ENCODE results near the gene TSPAN10. TPM values are rescaled to one million over a fixed set of nuclear protein-coding genes. Genes with fewer than 3 reads are reported as not detected.

Gene TSPAN10
- total and polyA plus RNA-seq, 2 of the 4 experiments (the other 2 are of a cell fraction), result 1.4 to 4.5 TPM

DNA sequence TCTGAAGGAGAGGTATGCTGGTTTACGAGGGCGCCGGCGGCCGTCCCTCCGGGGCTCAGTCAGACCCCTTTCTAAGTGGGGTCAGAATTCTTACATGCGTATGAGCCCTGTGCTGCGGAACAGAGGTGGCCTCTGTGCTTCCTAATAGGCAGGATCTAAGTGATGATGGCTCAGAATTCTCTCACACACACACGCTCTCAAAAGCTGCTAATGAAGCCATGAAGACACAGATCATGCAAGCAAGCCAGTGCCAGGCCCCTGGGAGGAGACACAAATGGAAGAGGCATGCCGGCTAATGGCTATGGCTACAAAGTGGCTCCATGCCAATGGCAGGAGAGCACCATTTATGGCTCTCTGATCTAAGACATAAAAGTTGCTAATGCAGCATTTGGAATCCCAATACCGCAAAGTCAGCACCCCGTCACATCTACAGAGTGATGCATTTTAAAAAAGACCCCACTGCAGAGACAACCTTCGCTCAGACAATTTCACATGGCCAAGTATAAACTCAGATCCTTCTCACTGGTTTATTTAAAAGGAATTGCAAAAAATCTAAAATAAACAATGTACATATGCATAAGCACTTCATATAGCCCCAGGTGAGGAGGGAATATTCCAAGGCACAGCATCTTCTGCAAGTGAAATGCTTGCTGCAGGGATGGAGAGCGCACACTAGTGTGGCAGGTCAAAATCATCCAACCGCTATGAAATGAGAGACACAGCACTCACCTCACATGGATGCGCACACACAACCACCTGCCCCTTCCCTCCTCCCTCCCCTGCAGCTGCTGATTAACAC is 24.6 kb upstream of the TSPAN10 start (continued):
- TF ChIP-seq, protein P1, sequence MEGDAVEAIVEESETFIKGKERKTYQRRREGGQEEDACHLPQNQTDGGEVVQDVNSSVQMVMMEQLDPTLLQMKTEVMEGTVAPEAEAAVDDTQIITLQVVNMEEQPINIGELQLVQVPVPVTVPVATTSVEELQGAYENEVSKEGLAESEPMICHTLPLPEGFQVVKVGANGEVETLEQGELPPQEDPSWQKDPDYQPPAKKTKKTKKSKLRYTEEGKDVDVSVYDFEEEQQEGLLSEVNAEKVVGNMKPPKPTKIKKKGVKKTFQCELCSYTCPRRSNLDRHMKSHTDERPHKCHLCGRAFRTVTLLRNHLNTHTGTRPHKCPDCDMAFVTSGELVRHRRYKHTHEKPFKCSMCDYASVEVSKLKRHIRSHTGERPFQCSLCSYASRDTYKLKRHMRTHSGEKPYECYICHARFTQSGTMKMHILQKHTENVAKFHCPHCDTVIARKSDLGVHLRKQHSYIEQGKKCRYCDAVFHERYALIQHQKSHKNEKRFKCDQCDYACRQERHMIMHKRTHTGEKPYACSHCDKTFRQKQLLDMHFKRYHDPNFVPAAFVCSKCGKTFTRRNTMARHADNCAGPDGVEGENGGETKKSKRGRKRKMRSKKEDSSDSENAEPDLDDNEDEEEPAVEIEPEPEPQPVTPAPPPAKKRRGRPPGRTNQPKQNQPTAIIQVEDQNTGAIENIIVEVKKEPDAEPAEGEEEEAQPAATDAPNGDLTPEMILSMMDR (conservative IDR thresholded peaks at IDR 0.05; ENCODE audit: low read depth, low read length), result no peak

DNA sequence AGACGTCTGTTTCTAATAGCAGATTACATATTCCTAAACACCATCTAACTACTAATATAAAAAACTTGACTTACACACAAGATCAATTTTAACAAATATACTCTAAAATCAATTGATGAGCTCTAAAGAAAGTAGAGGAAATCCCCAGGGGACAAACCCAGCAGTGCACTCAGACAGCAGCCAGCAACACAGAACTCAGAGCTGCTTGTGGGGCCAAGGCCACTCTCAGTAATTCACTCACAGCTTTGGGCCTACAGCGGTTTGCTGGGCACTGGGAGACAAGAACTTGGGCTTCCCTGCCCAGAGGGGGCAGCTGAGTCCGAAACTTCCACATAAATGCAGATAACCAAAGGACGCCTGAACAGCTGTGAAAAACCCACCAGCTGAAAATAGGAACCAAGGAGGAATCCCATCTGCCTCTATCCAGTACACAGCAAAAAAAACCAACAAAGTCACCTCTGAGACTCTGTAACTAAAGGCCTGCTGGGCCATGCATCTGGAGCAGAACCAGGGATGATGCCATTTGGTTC is 21.5 kb upstream of the TSPAN10 start:
- ChIA-PET POLR2A (ENCODE audit: unreplicated experiment) (interaction anchor here (0.6 kb wide), 1 partner anchor 87 kb away, joined by 9 read pairs; no protein-coding TSS in a partner anchor), CTCF (no interaction called here)
- peaks cover 48% of the 10 kb centered on the region for H4K20me1 ChIP-seq (ENCODE audit: insufficient read depth, low read length)
- H3K4me1 ChIP-seq (ENCODE audit: control insufficient read depth, insufficient read depth, low read length), result peaks cover 4% of the 10 kb centered on the region
- H2BK5ac ChIP-seq (ENCODE audit: low read depth, low read length, poor library complexity, severe bottlenecking), result no peak overlapping the region
- TF ChIP-seq MAZ (IDR thresholded peaks at IDR 0.05; ENCODE audit: borderline replicate concordance, low read depth, low read length) (no peak), CHD1 (IDR thresholded peaks at IDR 0.05; ENCODE audit: low read depth, low read length) (no peak), RAD21 (IDR thresholded peaks at IDR 0.05; ENCODE audit: low read length) (no peak), MAFK (IDR thresholded peaks at IDR 0.05; ENCODE audit: low read depth, low read length) (no peak)
- no peak overlapping the region for H4K5ac ChIP-seq (ENCODE audit: low read depth, low read length)
- H3K9ac ChIP-seq (ENCODE audit: low read depth, low read length), result no peak overlapping the region
- H2AK9ac ChIP-seq (replicated peaks; ENCODE audit: low read depth, low read length, poor library complexity), result no peak overlapping the region
- H3K79me1 ChIP-seq (ENCODE audit: low read depth in 1 of 2, low read length in 2 of 2), result peaks cover 20 to 58% of the 10 kb centered on the region in 2 experiments
- DNase-seq (no peak), ATAC-seq (ENCODE audit: low read depth) (no peak)
- H2AK5ac ChIP-seq (ENCODE audit: low read depth, low read length), result no peak overlapping the region
- H3K4me2 ChIP-seq (ENCODE audit: low read depth, low read length), result no peak overlapping the region
- H4K91ac ChIP-seq (ENCODE audit: insufficient read depth, low read depth, low read length), result no peak overlapping the region
- no peak overlapping the region for H3K27ac ChIP-seq (ENCODE audit: insufficient read depth, low read length)
- in situ Hi-C loops (cut with MboI; ENCODE audit: low sequenced_read_pairs), result no loop called here
- no peaks in the 10 kb centered on the region for H3K9me3 ChIP-seq (ENCODE audit: control insufficient read depth, insufficient read depth, low read length)
- H3K4ac ChIP-seq (ENCODE audit: low read depth, low read length), result no peak overlapping the region
- no peaks in the 10 kb centered on the region for H3K27me3 ChIP-seq (ENCODE audit: control insufficient read depth, insufficient read depth, low read length)
- H3K14ac ChIP-seq (replicated peaks; ENCODE audit: low read depth, low read length), result no peak overlapping the region
- no CpG with 5 or more reads among the region's 4 CpGs for WGBS, 2 experiments (ENCODE audit: extremely low coverage in 2 of 2, insufficient read length in 1 of 2)
- no peak overlapping the region for H2BK20ac ChIP-seq (ENCODE audit: low read depth, low read length)
- no TSS peak for BruUV-seq (replicated peaks)
- no peak overlapping the region for H3K4me3 ChIP-seq (ENCODE audit: insufficient read depth, low read depth, low read length)
- H3K9me1 ChIP-seq (ENCODE audit: insufficient read depth, low read length), result peaks cover 6% of the 10 kb centered on the region; the same call in 1 of the 2 replicates
- H3K23ac ChIP-seq (ENCODE audit: low read depth, low read length), result no peak overlapping the region
- H3K18ac ChIP-seq (ENCODE audit: low read depth, low read length), result no peak overlapping the region
- no peak overlapping the region for H3K56ac ChIP-seq (ENCODE audit: extremely low read depth, insufficient read depth, low read length)
- intact Hi-C loops (cut with micrococcal nuclease), result no loop called here
- no peak overlapping the region for H2BK15ac ChIP-seq (ENCODE audit: low read depth, low read length)
- H3K36me3 ChIP-seq (ENCODE audit: control insufficient read depth, insufficient read depth, low read length), result peaks cover 37% of the 10 kb centered on the region
- H2AFZ ChIP-seq (replicated peaks; ENCODE audit: low read length, poor library complexity), result no peak overlapping the region
- dilution Hi-C loops (cut with HindIII; ENCODE audit: low sequenced_read_pairs, unreplicated experiment), result no loop called here
- no peak overlapping the region for H4K8ac ChIP-seq (ENCODE audit: low read depth in 2 of 2, low read length in 2 of 2)
- no peak overlapping the region for H2BK120ac ChIP-seq (ENCODE audit: low read depth, low read length)
